GM12878 (cell line): ENCODE results near the gene GORASP1. TPM values are rescaled to one million over a fixed set of nuclear protein-coding genes. Genes with fewer than 3 reads are reported as not detected.
A peak's percentile ranks its signal among the peaks of the same experiment; 100 is the strongest.

Experiments used
- BACH1 ChIP-seq: fragments of 450-650 bp; IDR thresholded peaks from 2 replicates; pipeline ENCODE4 v1.6.1; 2017; ENCODE audit warnings: mild to moderate bottlenecking, borderline replicate concordance
- BHLHE40 ChIP-seq, 2 experiments: fragments of 450-650 bp in 1 of 2; IDR thresholded peaks; 2 replicates each; pipeline ENCODE4 v1.6.1; 2011 to 2017; ENCODE audit warnings: low read depth in 2 of 2, borderline replicate concordance in 1 of 2, improper control_type of control experiment in 1 of 2, low read length in 1 of 2, mild to moderate bottlenecking in 1 of 2
- ETV6 ChIP-seq, 2 experiments: fragments of 450-650 bp in 1 of 2; IDR thresholded peaks in 1 of 2; conservative IDR thresholded peaks in 1 of 2; 2 replicates each; pipeline ENCODE4 v1.6.1; 2014; ENCODE audit warnings: antibody characterized with exemption in 1 of 2, borderline replicate concordance in 1 of 2, low read depth in 1 of 2, mild to moderate bottlenecking in 1 of 2, moderate library complexity in 1 of 2
- HDAC6 ChIP-seq: fragments of 200-600 bp; sonication (generic); IDR thresholded peaks from one replicate; pipeline ENCODE4 v1.8.0; 2017; ENCODE audit warnings: antibody characterized with exemption; ENCODE audit not compliant: unreplicated experiment
- IKZF1 ChIP-seq: fragments of 450-650 bp; conservative IDR thresholded peaks from 2 replicates; pipeline ENCODE4 v1.6.1; 2017; ENCODE audit warnings: antibody characterized with exemption, mild to moderate bottlenecking
- KLF5 ChIP-seq: fragments of 450-650 bp; IDR thresholded peaks from 2 replicates; pipeline ENCODE4 v1.6.1; 2014; ENCODE audit warnings: mild to moderate bottlenecking; ENCODE audit not compliant: partially characterized antibody
- NFXL1 ChIP-seq: fragments of 450-650 bp; IDR thresholded peaks from 2 replicates; pipeline ENCODE4 v1.6.1; 2017; ENCODE audit warnings: antibody characterized with exemption, mild to moderate bottlenecking, borderline replicate concordance
- PML ChIP-seq: IDR thresholded peaks from 2 replicates; pipeline ENCODE4 v1.6.1; 2012; ENCODE audit warnings: low read length, inconsistent platforms
- POLR2AphosphoS2 ChIP-seq: IDR thresholded peaks from 2 replicates; pipeline ENCODE4 v1.6.1; 2011; ENCODE audit warnings: low read depth, mild to moderate bottlenecking, low read length, improper control_type of control experiment, moderate library complexity
- RB1 ChIP-seq: fragments of 450-650 bp; formaldehyde crosslinking; IDR thresholded peaks from 2 replicates; pipeline ENCODE4 v1.6.1; 2017; ENCODE audit warnings: mild to moderate bottlenecking, borderline replicate concordance
- RFX5 ChIP-seq: IDR thresholded peaks from 2 replicates; pipeline ENCODE4 v1.6.1; 2011; ENCODE audit warnings: low read depth, low read length, improper control_type of control experiment
- SIN3A ChIP-seq: IDR thresholded peaks from 2 replicates; pipeline ENCODE4 v1.6.1; 2012; ENCODE audit warnings: low read depth, low read length, improper control_type of control experiment
- SMC3 ChIP-seq: IDR thresholded peaks from 2 replicates; pipeline ENCODE4 v1.6.1; 2011; ENCODE audit warnings: low read length, improper control_type of control experiment, borderline replicate concordance
- polyA plus RNA-seq, 11 experiments: library from polyadenylated mRNA; depleted of rRNA in 4 of 11; unstranded in 6 of 11; stranded (reverse) in 5 of 11; fragments of >200 nt; fragmentation: Nextera tagmentation in 4 of 11; fragmentation: Illumina TruSeq in 1 of 11; extraction: Ambion mirVana in 4 of 11; extraction: Trizol in 1 of 11; gene quantifications; 1 replicate in 1 of 11; 2 replicates in 10 of 11; pipeline versions ENCODE4 v1.2.1 to v1.2.3, GENCODE V29; 2011 to 2016; ENCODE audit warnings: inconsistent platforms in 2 of 11, missing spikeins in 2 of 11, low read depth in 1 of 11
- total RNA-seq, 4 experiments: library from RNA; depleted of rRNA in 3 of 4; stranded (reverse); fragments of >200 nt in 3 of 4; fragmentation: Illumina TruSeq in 1 of 4; extraction: Trizol in 1 of 4; gene quantifications; 2 replicates each; pipeline versions ENCODE4 v1.2.1 to v1.2.3, GENCODE V29; 2013 to 2021

Gene GORASP1
- total and polyA plus RNA-seq, 10 of the 15 experiments (the other 5 are each of a cell fraction or from before 2014, with no cell fraction given), result 3.6 to 32.7 (median 23.2) TPM

- TF ChIP-seq BHLHE40 (IDR thresholded peaks at IDR 0.05; ENCODE audit: borderline replicate concordance in 1 of 2, low read depth in 2 of 2, low read length in 1 of 2), result 0 out of 4 replicates have a peak, but pooled peaks of 1 of the 2 experiments have one; percentile 11
- TF ChIP-seq BACH1, result no peak
- TF ChIP-seq NFXL1, result no peak
- TF ChIP-seq PML, result peak; percentile 82; the same call in 1 of the 2 replicates
- TF ChIP-seq KLF5, result peak; percentile 90
- TF ChIP-seq RFX5, result peak; percentile 58; the same call in 1 of the 2 replicates
- TF ChIP-seq POLR2AphosphoS2, result peak; percentile 92
- peak; percentile 84 for TF ChIP-seq SIN3A
- TF ChIP-seq ETV6 (conservative IDR thresholded peaks at IDR 0.05 in 1 of 2, IDR thresholded peaks at IDR 0.05 in 1 of 2; ENCODE audit: borderline replicate concordance in 1 of 2, low read depth in 1 of 2), result no peak
- TF ChIP-seq SMC3, result no peak
- TF ChIP-seq IKZF1, result peak; percentile 48; the same call in 1 of the 2 replicates
- no peak for TF ChIP-seq HDAC6
- TF ChIP-seq RB1, result peak; percentile 54; the same call in 1 of the 2 replicates
Measured at GRCh38 chr3:39051649-39052561, 55.5 kb downstream of the GORASP1 start, which contains the start of the genes SCN11A and WDR48 (continued).
